Measurements from ENCODE around the gene SIRT6.
"Not testable (repeated sequence)": the region's sequence is repeated elsewhere in the genome, so short reads cannot be mapped to it uniquely, and the experiment has no call there.

Gene SIRT6

DNA sequence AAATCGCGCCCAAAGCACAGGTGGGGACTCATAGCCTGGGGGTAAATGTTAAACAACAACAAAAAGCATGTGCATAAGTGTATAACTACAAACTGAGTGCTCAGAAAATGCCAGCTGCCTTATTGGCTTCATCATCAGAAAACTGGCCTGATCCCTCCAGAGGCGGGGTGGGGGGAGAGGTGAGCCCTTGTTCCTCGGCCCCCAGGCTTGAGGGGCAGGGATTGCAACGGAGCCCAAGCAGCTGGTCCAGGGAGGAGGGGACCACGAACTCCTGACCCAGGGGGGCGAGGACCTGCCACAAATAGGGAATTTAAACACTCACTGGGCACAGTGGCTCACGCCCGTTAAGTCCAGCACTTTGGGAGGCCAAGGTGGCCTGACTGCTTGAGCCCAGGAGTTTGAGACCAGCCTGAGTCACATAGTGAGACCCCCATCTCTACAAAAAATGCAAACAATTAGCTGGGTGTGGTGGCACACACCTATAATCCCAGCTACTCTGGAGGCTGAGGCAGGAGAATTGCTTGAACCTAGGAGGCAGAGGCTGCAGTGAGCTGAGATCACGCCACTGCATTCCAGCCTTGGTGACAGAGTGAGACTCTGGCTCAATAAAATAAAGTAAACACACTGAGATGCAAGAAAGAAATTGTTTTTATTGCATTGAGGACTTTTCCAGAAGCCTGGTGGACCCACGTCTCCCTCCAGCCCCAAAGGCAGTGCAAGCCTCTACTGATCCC lies 8.7 kb downstream of the SIRT6 start:
- no peak for DNase-seq

DNA sequence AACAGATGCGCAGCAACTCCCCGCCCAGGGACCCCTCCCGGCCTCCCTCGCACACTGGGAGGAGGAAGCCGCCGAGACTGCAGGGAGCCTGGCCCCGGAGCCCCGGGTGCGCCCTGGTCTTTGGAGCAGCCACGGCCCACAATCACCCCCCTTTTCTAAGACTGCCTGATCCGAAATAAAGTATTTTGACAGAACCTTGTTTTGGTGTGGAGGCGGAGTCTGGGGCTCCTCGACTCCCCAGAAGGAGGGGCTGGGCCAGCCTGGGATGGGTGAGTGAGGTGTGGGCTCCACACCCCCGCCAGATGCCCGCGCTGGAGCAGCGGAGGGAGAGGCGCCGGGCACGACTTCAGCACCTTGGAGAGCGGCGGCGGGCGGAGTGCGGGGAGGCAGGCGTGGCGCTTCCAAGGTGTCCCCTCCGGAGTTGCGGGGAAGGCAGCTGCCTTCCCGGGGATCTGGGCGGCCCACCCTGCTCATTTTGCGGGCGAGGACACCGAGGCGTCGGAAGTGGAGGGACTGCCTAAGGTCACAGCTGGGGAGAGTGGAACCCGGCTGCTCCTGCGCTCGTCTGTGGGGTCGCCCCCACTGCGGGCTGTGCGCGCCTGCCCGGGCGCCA lies 9.4 kb downstream of the SIRT6 start:
- DNase-seq: peak; percentile 63

DNA sequence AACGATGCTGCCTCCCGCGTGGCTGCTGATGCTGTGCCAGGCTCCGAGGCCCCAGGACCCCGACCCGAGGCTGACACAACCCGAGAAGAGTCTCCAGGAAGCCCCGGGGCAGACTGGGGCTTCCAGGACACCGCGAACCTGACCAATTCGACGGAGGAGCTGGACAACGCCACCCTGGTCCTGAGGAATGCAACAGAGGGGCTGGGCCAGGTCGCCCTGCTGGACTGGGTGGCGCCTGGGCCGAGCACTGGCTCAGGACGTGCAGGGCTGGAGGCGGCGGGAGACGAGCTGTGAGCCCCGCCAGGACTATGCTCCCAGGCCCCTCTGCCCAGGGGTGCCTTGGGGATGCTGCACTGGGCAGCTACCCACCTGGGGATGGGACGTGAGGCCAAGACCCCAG lies 10.7 kb downstream of the SIRT6 start:
- no peak for DNase-seq

DNA sequence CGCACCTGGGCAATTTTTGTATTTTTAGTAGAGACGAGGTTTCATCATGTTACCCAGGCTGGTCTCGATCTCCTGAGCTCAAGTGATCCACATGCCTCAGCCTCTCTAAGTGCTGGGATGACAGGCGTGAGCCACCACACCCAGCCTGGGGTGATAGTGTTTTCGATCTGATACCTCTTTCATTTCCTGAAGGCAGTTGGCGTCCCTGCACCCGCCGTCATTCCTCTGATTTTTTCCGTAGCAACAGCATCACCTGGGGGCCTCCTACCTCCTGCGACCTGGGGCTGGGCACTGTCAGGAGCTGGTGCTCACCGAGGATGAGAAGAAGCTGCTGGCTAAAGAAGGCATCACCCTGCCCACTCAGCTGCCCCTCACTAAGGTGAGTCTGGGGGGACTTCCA lies 18.1 kb downstream of the SIRT6 start:
- DNase-seq: no peak

DNA sequence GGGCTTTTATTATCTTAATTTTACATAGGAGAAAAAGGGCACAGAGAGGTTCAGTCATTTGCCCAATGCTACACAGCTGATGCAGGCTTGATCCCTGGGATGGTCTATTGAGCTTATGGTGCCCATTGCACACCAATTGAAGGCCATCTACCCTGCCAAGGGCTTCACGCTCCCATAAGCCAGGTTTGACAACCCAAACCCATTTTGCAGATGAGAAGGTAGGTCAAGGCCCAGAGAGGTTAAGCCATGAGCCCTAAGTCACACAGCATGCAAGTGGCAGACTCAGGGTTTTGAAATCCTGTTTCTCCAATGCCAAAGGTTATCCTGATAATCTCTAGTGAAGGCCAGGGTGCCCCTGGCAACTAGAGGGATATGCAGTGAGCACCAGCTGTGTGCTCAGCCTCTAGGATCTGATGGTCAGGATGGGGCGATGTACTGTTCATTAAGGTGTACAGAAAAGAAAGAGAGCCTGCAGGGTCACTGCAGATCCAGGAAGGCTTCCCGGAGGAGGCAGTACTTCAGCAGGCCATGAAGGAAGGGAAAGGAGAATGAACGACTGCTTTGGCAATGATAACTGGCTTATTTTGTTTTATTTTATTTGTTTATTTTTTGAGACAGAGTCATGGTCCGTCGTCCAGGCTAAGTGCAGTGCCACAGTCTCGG lies 20.8 kb downstream of the SIRT6 start:
- no peak for DNase-seq

DNA sequence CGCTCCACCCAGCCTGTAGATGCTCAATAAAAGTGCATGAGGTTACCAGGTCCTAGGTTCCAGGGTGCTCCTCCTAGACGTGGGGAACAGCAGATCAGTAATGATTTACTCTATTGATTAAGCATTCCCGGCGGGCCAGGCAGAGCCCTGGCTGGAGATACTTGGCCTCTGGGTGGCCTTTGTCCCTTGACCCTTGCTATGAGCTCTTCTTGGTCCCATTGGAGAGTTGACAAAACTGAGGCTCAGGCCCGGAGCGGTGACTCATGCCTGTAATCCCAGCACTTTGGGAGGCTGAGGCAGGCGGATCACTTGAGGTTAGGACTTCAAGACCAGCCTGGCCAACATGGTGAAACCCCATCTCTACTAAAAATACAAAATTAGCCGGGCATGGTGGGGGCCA lies 24.4 kb downstream of the SIRT6 start:
- DNase-seq: not testable (repeated sequence)

DNA sequence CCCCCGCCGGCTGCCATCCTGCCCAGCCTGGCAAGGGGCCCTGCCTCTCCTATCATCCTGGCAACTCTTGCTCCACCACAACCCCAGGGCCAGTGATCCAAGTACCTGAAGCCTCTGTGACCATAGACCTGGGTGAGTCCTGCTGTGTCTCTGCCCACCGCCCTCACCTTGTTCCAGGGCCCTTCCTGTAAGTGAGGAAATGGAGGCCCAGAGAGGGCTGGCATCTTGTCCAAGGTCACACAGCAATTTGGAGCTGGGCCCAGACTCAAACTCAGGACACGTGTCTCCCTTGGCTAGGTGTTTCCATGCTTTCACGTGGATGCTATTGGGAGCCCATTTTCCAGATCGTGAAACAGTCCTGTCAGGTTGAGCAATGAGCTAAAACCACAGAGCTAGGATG lies 25.2 kb downstream of the SIRT6 start:
- DNase-seq: no peak

DNA sequence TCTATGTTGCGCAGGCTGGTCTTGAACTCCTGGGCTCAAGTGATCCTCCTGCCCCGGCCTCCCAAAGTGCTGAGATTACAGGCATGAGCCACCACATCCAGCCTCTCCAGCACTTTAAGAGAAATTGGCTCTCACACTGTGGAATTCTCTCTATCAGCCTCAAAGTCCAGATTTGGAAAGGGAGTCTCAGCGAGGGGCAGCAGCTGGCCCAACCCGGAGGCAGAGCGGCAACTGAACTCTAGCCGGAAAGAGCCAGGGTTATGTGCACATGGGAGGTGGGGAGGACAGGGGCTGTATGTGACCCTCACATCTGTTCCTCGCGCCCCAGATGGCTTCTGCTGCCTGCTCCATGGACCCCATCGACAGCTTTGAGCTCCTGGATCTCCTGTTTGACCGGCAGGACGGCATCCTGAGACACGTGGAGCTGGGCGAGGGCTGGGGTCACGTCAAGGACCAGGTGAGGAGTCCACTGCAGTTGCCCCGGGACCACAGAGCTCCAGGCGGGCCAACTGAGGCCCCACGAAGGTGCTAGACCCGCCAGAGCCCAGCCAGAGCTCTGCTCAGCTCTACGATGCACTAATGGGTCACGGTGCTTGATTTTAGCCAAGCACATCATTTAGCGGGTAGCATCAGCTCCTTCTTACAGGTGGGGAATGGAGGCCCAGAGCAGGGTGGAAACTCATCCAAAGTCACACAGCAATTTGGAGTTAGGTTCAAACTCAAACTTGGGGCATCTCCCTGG lies 27.6 kb downstream of the SIRT6 start:
- DNase-seq: no peak

DNA sequence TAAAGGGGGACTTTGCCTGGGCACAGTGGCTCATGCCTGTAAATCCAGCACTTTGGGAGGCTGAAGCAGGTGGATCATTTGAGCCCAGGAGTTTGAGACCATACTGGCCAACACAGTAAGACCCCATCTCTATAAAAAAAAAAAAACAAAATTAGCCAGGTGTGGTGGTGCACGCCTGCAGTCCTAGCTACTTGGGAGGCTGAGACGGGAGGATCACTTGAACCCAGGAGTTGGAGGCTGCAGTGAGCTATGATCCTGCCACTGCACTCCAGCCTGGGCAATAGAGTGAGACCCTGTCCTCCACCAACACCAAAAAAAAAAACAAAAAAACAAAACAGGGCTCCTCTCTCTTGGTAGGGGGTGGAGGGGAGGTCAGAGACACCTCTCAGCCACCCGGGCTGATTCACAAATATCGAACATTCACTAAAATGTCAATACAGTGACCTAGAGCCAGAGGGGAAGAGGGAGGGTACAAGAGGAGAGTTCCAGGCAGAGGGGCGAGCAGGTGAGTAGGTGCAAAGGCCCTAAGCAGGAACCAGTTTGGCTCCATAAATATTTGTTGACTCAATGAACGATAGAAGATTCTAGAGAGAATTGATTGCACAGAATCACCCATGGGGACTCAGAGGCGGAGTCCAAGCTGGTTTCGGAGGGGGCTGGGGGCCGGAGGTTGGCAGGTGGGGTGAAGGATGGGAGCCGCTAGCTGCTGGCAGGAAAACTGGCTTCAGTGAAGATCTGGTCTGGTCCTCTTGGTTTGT lies 29.9 kb downstream of the SIRT6 start:
- no peak for DNase-seq

DNA sequence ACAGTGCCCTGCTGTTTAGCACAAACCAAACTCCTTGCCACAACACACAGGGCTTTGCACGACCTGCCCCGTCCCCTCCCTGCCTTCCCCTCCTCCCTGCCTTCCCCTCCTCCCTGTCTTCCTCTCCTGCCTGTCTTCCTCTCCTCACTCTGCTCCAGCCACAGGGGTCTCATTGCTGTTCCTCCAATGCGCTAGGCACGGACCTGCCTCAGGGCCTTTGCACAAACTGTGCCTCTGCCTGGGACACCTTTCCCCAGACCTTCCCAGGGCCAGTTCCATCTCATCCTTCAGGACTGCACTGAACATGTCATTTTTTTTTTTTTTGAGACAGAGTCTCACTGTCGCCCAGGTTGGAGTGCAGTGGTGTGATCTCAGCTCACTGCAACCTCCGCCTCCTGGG lies 30.7 kb downstream of the SIRT6 start:
- no peak for DNase-seq

DNA sequence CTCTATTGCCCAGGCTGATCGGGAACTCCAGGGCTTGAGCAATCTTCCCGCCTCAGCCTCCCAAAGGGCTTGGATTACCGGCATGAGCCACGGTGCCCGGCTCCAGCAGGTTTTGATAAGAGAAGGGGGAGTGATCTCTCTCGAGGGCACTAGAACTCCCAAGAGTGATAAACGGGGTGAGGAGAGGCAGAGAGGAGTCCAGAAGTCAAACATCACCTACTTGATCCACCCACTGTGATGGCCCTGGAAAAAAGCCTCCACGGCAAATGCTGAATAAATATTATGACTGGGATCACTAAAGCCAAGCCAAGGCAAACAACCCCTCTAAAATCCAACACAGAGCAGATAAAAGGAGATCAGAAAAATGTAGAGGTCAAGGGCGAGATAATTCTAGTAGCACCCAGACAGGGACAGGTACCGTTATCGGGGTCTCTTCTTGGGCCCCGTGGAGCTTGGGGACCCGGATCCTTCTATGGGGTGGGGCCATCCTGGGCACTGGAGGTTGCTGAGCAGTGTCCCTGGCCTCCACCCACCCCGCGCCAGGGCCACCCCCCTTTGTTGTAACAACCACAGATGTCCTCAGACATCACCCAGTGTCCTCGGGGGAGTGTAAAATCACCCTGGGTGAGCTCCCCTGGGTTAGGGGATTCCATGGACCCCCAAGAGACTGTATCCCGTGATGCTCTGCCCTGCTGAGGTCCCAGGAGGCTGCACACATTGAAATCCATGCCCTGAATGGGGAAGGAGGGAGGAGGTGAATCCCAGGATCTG lies 32.7 kb downstream of the SIRT6 start:
- DNase-seq: no peak

DNA sequence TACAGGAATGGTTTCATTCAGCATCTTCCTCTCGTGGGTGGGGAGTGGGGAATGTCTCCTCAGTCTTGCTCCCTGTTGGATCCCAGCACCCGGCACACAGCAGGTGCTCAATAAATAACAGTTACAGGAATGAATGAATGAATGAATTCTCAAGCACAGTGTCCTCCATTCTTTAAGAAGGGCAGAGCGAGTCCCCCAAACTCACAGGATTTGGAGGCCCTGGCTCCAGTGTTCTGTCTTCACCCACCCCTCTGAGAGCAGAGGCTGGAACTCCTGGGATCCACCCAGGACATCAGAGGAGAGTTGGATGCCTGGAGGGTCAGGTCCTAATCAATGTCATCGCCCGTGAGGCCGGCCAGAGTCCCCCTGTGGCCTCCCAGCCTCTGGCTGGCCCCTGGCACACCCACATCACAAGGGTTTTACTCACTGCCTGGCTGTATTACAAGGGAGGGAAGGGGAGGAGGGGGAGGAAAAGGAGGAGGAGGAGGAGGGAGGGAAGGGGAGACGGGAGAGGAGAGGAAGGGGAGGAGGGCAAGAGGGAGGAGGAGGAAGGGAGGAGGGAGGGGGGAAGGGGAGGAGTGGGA lies 37.6 kb downstream of the SIRT6 start:
- no peak for DNase-seq

DNA sequence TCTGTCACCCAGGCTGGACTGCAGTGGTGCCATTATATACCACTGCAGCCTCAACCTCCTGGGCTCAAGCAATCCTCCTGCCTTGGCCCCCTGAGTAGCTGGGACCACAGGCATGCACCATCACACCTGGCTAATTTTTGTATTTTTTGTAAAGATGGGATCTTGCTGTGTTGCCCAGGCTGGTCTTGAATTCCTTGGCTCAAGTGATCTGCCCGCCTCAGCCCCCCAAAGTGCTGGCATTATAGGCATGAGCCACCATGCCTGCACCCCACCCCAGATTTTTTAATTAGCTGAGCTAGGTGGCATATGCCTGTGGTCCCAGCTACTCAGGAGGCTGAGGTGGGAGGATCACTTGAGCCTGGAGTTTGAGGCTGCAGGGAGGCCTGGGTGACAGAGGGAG lies 39.4 kb downstream of the SIRT6 start:
- DNase-seq: not testable (repeated sequence)

DNA sequence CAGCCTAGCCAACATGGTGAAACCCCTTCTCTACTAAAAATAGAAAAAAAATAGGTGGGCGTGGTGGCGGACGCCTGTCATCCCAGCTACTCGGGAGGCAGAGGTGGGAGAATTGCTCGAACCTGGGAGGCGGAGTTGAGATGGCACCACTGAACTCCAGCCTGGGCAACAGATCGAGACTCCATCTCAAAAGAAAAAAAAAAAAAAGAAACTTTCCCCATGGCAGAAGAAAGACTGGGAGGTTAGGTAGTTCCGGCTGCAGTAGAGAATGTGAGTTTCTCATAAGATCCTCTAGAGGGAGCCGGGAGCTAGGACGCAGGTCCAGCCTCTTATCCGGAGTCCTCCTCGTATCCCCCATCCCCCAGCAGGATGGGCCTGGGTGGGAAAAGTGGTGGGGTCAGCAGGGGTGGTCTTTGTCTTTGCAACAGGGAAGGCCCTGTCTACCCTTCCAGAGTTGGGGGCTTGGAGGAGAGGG lies 42.1 kb downstream of the SIRT6 start:
- DNase-seq: no peak

DNA sequence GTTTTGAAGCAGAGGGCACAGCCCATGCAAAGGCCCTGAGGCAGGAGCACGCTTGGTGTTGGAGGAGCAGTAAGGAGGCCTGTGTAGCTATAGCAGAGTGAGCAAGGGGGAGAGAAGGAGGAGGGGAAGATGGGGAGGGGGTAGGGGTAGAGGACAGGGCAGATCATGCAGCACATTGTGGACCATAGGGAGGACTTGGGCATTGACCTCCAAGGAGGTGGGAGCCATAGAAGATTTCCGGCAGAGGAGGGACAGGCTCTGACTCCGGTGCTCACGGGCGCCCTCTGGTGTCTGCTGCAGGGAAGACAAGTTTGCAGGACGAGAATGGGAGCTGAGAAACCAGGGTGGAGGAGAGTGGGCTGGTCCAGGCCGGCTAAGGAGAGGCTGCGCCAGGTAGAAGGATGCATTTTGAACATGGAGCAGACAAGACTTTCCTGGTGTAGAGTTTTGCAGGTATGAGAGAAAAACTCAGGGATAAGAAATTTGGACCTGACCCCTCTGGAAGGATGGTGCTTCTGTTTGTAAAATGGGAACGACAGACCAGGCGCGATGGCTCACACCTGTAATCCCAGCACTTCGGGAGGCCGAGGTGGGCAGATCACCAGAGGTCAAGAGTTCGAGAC lies 42.6 kb downstream of the SIRT6 start:
- peak; percentile 89 for DNase-seq

DNA sequence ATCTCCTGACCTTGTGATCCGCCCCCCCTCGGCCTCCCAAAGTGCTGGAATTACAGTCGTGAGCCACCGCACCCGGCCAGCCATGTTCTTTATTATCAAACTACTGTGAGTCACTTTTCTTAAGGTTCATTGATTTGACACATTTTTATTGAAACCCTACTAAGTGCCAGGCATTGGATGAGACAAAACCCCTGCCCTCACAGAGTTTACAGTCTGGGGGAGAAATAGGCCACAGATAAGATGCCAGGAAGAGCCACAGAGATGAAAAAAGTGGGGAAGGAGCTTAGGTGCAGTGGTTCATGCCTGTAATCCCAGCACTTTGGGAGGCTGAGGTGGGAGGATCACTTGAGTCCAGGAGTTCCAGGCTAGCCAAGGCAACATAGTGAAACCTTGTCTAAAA lies 43.9 kb downstream of the SIRT6 start:
- no peak for DNase-seq

DNA sequence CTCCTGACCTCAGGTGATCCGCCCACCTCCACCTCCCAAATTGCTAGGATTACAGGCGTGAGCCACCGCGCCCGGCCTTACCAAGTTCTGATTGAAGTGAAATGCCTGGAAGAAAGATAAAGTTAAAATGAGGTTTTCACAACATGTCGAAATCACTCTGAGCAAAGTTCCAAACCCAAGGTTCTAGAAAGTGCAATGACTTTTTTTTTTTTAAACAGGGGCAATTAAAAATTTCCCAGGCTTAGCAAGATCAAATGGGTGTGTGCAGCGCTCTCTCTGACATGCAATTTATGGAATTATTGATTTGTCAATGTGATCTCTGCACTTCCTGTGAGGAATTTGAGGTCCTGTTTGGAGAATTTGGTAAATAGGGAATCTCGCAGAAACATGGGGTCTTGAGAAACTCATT lies 45.7 kb downstream of the SIRT6 start:
- DNase-seq: no peak

DNA sequence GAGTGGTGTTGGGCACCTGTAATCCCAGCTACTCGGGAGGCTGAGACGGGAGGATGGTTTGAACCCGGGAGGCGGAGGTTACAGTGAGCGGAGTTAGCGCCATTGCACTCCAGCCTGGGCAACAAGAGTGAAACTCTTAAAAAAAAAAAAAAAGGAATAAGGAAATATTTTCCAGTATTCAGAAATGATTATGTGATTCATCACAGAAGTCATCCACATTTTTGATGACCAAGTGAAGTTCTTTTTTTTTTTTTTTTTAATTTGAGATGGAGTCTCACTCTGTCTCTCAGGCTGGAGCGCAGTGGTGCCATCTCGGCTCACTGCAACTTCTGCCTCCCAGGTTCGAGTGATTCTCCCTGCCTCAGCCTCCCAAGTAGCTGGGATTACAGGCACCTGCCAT lies 47.0 kb downstream of the SIRT6 start:
- DNase-seq: not testable (repeated sequence)

DNA sequence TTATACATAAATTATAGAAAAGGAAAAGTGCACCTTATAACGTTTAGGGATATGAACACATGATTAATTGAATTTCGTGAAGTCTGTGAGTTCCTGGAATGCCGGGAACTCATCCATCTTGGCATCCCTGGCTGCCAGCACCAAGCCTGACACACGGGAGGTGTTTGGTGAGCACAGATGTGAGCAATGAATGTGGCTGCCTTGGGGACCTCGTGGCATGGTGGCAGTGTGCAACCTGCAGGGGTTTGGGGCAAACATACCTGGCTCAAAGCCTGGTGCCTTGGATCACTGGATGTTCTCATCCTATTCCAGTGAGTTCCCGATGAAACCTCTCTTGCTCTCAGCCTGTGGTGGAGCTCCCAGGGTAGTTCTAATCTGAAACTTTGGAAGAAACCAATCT lies 48.0 kb downstream of the SIRT6 start:
- no peak for DNase-seq

DNA sequence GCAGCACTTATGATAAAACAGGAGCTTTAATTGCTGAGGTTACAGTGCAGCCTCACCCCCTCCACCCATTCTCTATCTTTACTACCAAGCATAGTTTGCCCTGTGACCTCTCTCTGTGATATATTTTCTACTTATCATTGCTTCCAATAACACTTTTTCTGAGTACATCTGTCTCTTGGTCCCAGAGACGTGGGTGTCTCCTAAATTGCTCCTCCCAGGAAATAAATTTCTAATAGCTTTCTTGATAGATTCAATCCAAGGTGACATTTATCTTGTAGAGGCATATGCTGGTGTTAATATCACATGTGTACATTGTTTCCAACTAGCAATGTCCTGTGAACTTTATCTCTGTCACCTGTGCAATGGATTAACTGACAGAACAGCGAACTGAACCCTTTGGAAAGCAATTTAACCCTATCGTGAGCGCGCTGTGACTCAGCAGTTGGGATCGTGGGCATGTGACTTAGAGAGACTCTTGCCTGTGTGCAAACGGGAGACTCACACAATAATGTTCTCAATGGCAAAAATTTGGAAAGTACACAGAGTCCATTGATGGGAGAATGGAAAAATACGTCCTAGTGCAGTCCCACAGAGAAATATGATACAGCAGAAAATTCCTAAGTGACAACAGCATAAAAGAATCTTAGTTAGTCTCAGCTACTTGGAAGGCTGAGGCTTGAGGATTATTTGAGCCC lies 51.5 kb downstream of the SIRT6 start:
- DNase-seq: no peak

Measured in activated gamma-delta T cell treated with Interleukin-2 at 50 U/mL for 16 hours (primary cell).